GM19351 (cell line): ENCODE data around the gene KIAA1191.

Experiments used
- ATAC-seq: cut with Tn5 transposase; IDR thresholded peaks from one replicate; pipeline ENCODE4 v1.9.1; 2021; ENCODE audit warnings: mild to moderate bottlenecking, moderate library complexity; ENCODE audit not compliant: unreplicated experiment

The KIAA1191 gene

GRCh38 chr5:176389135-176390123 is 27.9 kb upstream of the KIAA1191 start:
- ATAC-seq: peak; percentile 37

DNA sequence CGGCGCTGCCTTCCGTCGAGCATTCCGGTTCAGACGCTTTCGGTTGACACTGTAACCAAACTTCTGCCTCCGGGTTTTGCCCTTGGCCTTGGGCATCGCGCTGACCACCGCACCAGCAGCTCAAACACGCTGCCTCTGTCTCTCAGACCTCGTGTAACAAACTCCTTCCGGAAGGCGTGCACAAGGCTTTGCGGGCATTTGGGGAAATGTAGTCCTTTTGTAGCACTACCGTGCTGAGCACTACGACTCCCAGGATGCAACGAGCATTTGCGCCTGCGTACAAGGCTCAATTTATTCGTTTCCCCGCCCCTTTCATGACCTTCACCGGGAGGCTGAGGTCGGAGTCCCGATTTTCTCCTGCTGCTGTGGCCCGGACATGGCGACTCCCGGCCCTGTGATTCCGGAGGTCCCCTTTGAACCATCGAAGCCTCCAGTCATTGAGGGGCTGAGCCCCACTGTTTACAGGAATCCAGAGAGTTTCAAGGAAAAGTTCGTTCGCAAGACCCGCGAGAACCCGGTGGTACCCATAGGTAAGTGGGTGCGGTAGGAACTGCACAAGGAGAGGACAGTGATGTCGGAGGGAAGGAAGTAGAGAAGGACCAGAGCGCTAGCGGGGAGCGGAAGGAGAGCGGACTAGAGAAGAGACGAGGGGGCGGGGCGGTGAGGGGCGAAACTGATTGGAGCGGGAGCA is 27.0 kb upstream of the KIAA1191 start, which contains the start of the genes HIGD2A and NOP16:
Gene HIGD2A, plus strand, starts transcription at position 308 of the 691 bp plus-strand sequence. Its CDS starts 69 bp downstream, at position 377.
Gene NOP16, minus strand, starts transcription at position 155 of the 691 bp plus-strand sequence. Its CDS starts 59 bp downstream, at position 96.
- ATAC-seq: peak; percentile 87

DNA sequence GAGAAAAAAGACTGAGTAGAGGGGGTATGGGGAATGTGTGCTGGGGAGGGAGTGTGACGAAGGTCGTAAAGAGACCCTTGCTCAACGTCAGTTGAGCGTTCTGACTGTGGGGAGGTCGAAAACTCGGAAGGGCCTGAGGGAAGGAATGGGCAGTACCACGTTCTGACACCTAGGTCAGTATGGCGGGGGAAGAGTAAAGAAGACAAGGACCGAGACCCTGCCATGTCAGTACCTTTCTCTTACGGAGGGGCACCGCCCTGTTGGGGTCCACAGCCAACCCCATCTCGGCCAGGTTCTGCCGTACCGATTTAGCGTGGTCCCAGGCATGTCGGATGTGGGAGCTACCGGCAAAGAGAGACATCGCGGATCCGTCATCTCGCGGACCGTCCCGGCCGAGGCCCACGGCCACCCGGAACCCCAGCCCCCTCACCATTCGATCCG is 26.5 kb upstream of the KIAA1191 start:
- peak; percentile 0 for ATAC-seq

GRCh38 chr5:176387384-176387925 is 25.9 kb upstream of the KIAA1191 start:
- no peak for ATAC-seq

DNA sequence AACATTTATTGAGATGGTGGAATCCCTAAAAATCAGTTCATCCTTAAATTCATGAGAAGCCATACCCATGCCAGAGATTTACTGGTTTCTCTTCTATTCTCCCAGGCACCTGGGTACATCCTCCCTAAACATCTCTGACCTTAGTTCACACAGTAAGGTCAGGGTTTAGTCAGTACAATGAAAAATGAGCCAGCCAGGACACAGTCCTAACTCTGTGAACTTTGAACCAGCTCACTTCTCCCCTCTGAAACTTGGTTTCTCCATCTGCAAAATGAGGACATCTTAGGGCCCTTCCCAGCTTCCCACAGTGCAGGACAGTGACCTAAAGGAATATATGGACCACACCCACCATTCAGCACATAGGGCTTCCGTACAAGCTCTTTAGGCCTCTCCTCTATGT is 24.9 kb upstream of the KIAA1191 start:
- no peak for ATAC-seq

GRCh38 chr5:176384991-176385390 is 23.4 kb upstream of the KIAA1191 start:
- ATAC-seq: no peak

- ATAC-seq: no peak
Observed at GRCh38 chr5:176384366-176384930, 22.9 kb upstream of the KIAA1191 start.

DNA sequence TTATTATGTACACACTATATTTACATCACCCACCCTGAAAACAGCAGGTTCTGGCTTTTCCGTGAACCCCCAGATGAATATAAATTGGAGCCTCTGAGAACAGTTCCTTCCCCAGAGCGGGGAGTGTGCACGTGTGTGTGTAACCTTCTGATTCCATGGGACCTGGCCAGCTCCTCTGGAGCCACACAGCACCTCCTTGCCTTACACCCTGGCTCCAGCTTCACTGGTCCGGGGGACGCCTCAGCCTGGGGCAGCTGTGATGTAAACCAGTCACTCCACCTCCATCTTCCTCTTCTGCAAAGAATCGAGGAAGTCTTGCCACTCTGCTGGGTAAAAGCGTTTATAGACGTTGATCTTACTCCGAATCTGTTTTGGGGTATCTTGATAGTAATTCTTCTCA is 22.4 kb upstream of the KIAA1191 start:
- no peak for ATAC-seq

- ATAC-seq: no peak
Observed at GRCh38 chr5:176383248-176383905, 21.8 kb upstream of the KIAA1191 start.

- ATAC-seq: no peak
Observed at GRCh38 chr5:176382721-176383120, 21.2 kb upstream of the KIAA1191 start.

GRCh38 chr5:176381979-176382378 is 20.4 kb upstream of the KIAA1191 start:
- ATAC-seq: no peak

GRCh38 chr5:176381423-176381822 is 19.9 kb upstream of the KIAA1191 start:
- no peak for ATAC-seq

- ATAC-seq: no peak
Observed at GRCh38 chr5:176379881-176380280, 18.3 kb upstream of the KIAA1191 start.

GRCh38 chr5:176373100-176373818 is 11.7 kb upstream of the KIAA1191 start:
- no peak for ATAC-seq

DNA sequence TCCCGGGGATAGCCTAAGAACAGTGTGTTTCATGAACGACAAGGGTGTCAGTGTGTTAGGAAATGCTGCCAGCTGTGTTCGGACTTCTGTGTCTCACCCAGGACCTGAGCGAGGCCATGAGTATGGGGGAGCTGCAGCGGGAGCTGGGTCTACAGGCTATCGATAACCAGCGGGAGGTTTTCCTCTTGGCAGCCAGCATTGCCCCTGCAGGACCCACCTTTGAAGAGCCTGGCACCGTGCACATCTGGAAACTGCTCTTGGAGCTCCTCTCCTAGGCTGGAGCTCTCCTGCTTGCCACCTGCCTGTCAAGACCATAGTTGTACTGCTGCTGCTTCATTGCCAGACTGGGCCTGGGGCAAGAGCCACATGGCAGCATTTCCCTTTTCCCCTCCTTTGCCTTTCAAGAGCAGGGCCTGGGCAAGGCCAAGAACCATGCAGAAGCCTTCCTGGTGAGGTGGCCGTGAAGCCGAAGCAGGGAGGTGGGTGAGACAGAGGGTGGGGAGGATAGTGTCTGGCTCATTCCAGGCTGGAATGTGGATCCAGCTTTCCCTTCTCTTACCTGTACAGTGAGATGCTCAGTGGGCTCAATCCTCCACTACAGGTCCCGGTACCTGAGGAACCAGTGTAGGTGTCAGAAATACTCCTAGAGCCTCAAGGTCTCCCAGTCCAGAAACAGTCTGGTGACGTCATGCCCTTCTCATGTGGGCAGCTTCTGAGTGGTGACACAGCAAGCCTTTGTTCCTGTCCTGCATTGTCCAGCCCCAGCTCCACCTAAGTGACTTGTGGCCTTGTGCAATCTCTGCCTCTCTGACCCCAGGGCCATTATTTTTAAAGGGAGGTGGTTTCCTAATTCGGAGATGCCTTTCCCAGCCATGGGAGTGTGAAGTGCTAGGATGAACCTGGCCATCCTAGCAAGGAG is 10.3 kb upstream of the KIAA1191 start:
- no peak for ATAC-seq

DNA sequence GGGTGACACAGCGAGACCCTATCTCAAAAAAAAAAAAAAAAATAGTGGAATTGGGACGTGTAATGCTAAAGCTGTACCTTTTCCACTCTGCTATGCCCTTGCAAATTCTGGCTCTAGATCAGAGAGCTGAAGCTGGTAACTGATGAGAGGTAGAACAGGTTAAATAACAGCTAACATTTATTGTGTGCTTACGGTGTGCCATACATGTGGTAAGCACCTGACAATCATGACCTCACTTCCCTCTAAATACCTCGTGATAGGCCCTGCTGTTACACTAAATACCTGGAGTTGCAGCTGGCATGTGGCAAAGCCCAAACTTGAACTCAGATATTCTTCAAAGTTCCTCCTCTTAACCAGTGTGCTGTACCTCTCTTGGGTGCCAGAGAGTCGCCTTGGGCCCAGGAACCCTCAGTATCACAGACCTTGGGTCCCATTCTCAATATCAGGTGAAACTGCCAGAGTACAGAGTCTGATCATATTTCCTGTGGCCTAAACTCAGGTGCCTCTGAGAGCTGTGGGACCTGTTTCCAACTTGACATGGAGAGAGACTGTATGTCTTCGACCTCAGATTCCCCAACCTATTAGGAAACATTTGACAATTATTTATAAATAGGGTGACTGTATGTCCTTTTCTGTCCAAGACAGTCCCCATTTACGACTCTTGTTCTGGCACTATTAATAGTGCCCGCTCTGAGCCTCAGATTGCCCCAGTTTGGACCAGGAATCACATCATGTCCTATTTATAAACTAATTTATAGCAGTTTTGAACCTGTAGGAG is 8.6 kb upstream of the KIAA1191 start:
- no peak for ATAC-seq

DNA sequence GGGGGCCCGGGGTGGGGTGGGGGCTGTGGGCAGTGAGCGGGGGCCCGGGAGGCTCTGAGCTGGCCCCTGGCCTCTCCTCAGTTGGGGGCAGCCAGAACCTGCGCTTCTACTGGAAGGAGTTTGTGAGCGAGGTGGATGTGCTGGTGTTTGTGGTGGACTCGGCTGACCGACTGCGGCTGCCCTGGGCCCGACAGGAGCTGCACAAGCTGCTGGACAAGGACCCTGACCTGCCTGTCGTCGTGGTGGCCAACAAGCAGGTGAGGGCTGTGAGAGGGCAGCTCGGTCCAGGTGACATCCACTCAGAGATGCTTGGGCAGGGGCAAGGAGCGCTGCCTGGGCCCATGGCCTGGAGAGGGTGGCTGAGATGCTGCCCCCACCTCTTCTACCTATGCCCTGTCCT is 7.2 kb upstream of the KIAA1191 start:
- no peak for ATAC-seq
